K562 (cell line): Measurements from ENCODE around the gene NOTCH1. TPM values are rescaled to one million over a fixed set of nuclear protein-coding genes. Genes with fewer than 3 reads are reported as not detected.

Experiments
- CHD1 ChIP-seq: fragments of 200-600 bp; sonication (generic); IDR thresholded peaks from one replicate; pipeline ENCODE4 v1.6.1; 2012; ENCODE audit warnings: mild to moderate bottlenecking, moderate library complexity, low read length, inconsistent platforms
- HMGN3 ChIP-seq: IDR thresholded peaks from 2 replicates; pipeline ENCODE4 v1.6.1; 2011; ENCODE audit warnings: borderline replicate concordance, low read depth, mild to moderate bottlenecking, mixed read lengths, low read length; ENCODE audit not compliant: insufficient read length; ENCODE audit errors: extremely low read depth
- MAX ChIP-seq: sonication (generic); formaldehyde crosslinking; IDR thresholded peaks from 2 replicates; pipeline ENCODE4 v1.9.0; 2022; ENCODE audit warnings: mild to moderate bottlenecking, missing genetic modification reagents
- MTA1 ChIP-seq: fragments of 450-650 bp; IDR thresholded peaks from 2 replicates; pipeline ENCODE4 v1.6.1; 2017; ENCODE audit warnings: borderline replicate concordance
- NRF1 ChIP-seq, 2 experiments: fragments of 450-650 bp; IDR thresholded peaks in 1 of 2; conservative IDR thresholded peaks in 1 of 2; 2 replicates each; pipeline ENCODE4 v1.6.1; 2014; ENCODE audit warnings: mild to moderate bottlenecking in 2 of 2
- REST ChIP-seq, 2 experiments: fragments of 450-650 bp; formaldehyde crosslinking in 1 of 2; IDR thresholded peaks; 2 replicates each; pipeline versions ENCODE4 v1.4.0 to v1.6.1; 2014 to 2020; ENCODE audit warnings: mild to moderate bottlenecking in 2 of 2, borderline replicate concordance in 1 of 2, low read depth in 1 of 2
- ZBTB33 ChIP-seq: sonication (generic); formaldehyde crosslinking; IDR thresholded peaks from 2 replicates; pipeline ENCODE4 v1.8.1; 2023; ENCODE audit warnings: mild to moderate bottlenecking, missing genetic modification reagents
- polyA plus RNA-seq, 8 experiments: library from polyadenylated mRNA; depleted of rRNA in 4 of 8; stranded (reverse) in 5 of 8; unstranded in 3 of 8; fragments of >200 nt; fragmentation: Nextera tagmentation in 2 of 8; fragmentation: Illumina TruSeq in 1 of 8; extraction: Ambion mirVana in 2 of 8; extraction: Trizol in 1 of 8; gene quantifications; 2 replicates each; pipeline versions ENCODE4 v1.2.1 to v1.2.3, GENCODE V29; 2011 to 2014; ENCODE audit warnings: inconsistent platforms in 1 of 8, missing spikeins in 1 of 8
- total RNA-seq, 7 experiments: library from RNA; depleted of rRNA in 6 of 7; stranded (reverse); fragments of >200 nt in 6 of 7; fragmentation: Illumina TruSeq in 2 of 7; extraction: Trizol in 2 of 7; gene quantifications; 2 replicates each; pipeline versions ENCODE4 v1.2.1 to v1.2.3, GENCODE V29; 2011 to 2021; ENCODE audit warnings: low replicate concordance in 1 of 7

Gene NOTCH1
- total and polyA plus RNA-seq, 9 of the 15 experiments (the other 6 are each of a cell fraction or from before 2014, with no cell fraction given) = 0.03 to 31.4 (median 2.3) TPM

GRCh38 chr9:136546697-136547501 lies 1.1 kb upstream of the NOTCH1 start (continued):
- TF ChIP-seq REST (IDR thresholded peaks at IDR 0.05; ENCODE audit: borderline replicate concordance) (no peak), REST (CRISPR knock-in tag; IDR thresholded peaks at IDR 0.05; ENCODE audit: low read depth) (no peak), NRF1 (conservative IDR thresholded peaks at IDR 0.05 in 1 of 2, IDR thresholded peaks at IDR 0.05 in 1 of 2) (peak; percentile 59 to 70; a peak in 3 of 4 replicates), HMGN3 (peak; percentile 4), ZBTB33 (peak; percentile 42; the same call in 1 of the 2 replicates), MAX (CRISPR knock-in tag) (peak; percentile 79), CHD1 (peak; percentile 9), MTA1 (no peak)
